Osteocyte (in vitro differentiated cells): ENCODE measurements around the gene NUP58. TPM values are rescaled to one million over a fixed set of nuclear protein-coding genes. Genes with fewer than 3 reads are reported as not detected.

Source experiments
- DNase-seq: peaks from one replicate; pipeline ENCODE4 v3.0.0; 2021; ENCODE audit warnings: mixed read lengths; ENCODE audit not compliant: unreplicated experiment; ENCODE audit errors: extremely low spot score
- H3K27ac Mint-ChIP-seq: one replicate; pipeline ENCODE4 v1.8.0; 2021; ENCODE audit warnings: mild to moderate bottlenecking, mixed read lengths; ENCODE audit not compliant: unreplicated experiment
- H3K27me3 Mint-ChIP-seq: one replicate; pipeline ENCODE4 v1.8.0; 2021; ENCODE audit warnings: mixed read lengths; ENCODE audit not compliant: unreplicated experiment
- H3K36me3 Mint-ChIP-seq: one replicate; pipeline ENCODE4 v1.8.0; 2021; ENCODE audit warnings: mixed read lengths; ENCODE audit not compliant: unreplicated experiment
- H3K4me1 Mint-ChIP-seq: one replicate; pipeline ENCODE4 v1.8.0; 2021; ENCODE audit warnings: mixed read lengths; ENCODE audit not compliant: unreplicated experiment
- H3K4me3 Mint-ChIP-seq: one replicate; pipeline ENCODE4 v1.8.0; 2021; ENCODE audit warnings: mild to moderate bottlenecking, moderate library complexity, mixed read lengths; ENCODE audit not compliant: unreplicated experiment
- H3K9me3 Mint-ChIP-seq: one replicate; pipeline ENCODE4 v1.8.0; 2021; ENCODE audit warnings: mixed read lengths; ENCODE audit not compliant: unreplicated experiment
- total RNA-seq: library from RNA; stranded (reverse); gene quantifications from 2 replicates; pipeline ENCODE4 v1.2.1, GENCODE V29; 2021
- TF ChIP-seq, protein P1 (sequence below): fragments of 200-600 bp; sonication (generic); IDR thresholded peaks from 2 replicates; pipeline ENCODE4 v1.5.0; 2021; ENCODE audit warnings: antibody characterized with exemption, mild to moderate bottlenecking, moderate library complexity

Gene NUP58
- total RNA-seq, 1 donor from 2014 or later, result 35.1 TPM

DNA sequence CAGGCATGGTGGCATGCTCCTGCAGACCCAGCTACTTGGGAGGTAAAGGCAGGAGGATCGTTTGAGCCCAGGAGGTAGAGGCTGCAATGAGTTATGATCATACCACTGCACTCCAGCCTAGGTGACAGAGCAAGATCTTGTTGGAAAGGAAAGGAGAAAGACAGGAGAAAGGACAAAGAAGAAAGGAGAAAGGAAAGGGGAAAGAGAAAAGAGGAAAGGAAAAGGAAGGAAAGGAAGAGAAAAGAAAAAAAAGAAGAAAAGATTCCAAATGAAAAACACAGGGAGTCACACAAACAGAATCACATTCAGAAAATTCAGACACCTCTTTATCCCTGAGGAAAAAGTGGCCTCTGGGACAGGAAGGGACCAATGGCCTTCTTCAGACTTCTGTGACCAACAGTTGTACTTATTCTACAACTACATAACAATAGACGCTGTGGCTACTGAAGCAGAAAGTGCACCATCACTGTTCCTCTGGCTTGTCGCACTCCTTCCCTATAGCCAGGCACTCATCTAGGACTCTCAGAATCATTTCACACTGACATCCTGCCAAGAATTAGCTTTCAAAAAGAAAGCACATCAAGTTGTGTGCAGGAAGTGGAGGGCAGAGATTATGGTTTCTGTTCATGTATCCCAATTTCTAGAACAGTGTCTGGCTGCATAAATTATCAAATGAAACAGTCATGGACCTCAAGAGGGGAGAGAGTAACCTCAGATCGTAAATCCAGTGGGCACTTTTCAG is 20.1 kb upstream of the NUP58 start:
- Mint-ChIP-seq H3K36me3 (peaks cover 3% of the 10 kb centered on the region), H3K4me1 (peaks cover 23% of the 10 kb centered on the region), H3K27me3 (no peaks in the 10 kb centered on the region), H3K9me3 (no peaks in the 10 kb centered on the region), H3K4me3 (no peak overlapping the region), H3K27ac (peak overlapping the region; percentile 3)
- DNase-seq, result no peak
- TF ChIP-seq, protein P1, sequence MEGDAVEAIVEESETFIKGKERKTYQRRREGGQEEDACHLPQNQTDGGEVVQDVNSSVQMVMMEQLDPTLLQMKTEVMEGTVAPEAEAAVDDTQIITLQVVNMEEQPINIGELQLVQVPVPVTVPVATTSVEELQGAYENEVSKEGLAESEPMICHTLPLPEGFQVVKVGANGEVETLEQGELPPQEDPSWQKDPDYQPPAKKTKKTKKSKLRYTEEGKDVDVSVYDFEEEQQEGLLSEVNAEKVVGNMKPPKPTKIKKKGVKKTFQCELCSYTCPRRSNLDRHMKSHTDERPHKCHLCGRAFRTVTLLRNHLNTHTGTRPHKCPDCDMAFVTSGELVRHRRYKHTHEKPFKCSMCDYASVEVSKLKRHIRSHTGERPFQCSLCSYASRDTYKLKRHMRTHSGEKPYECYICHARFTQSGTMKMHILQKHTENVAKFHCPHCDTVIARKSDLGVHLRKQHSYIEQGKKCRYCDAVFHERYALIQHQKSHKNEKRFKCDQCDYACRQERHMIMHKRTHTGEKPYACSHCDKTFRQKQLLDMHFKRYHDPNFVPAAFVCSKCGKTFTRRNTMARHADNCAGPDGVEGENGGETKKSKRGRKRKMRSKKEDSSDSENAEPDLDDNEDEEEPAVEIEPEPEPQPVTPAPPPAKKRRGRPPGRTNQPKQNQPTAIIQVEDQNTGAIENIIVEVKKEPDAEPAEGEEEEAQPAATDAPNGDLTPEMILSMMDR, result no peak

DNA sequence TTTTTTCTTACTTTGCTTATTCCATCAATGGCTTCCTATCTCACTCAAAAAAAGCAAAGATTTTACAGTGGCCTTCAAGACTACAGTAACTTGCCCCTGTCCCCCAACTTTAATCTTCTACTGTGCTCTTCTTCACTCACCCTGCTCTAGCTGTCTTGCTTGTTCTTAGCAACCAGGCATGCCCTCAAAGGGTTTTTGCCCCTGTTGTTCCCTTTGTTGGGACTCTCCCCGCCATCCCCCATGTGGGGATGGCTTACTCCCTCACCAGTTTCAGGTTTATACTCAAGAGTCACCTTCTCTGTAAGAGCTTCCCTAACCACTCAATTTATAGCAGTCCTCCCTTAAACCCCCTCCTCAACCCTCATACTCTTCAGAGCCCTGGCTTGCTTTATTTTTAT is 19.5 kb upstream of the NUP58 start:
- Mint-ChIP-seq H3K27ac (peak overlapping the region; percentile 64), H3K36me3 (peaks cover 3% of the 10 kb centered on the region), H3K27me3 (no peaks in the 10 kb centered on the region), H3K4me1 (peaks cover 25% of the 10 kb centered on the region), H3K4me3 (no peak overlapping the region), H3K9me3 (no peaks in the 10 kb centered on the region)
- DNase-seq, result no peak
- TF ChIP-seq, protein P1, result no peak

DNA sequence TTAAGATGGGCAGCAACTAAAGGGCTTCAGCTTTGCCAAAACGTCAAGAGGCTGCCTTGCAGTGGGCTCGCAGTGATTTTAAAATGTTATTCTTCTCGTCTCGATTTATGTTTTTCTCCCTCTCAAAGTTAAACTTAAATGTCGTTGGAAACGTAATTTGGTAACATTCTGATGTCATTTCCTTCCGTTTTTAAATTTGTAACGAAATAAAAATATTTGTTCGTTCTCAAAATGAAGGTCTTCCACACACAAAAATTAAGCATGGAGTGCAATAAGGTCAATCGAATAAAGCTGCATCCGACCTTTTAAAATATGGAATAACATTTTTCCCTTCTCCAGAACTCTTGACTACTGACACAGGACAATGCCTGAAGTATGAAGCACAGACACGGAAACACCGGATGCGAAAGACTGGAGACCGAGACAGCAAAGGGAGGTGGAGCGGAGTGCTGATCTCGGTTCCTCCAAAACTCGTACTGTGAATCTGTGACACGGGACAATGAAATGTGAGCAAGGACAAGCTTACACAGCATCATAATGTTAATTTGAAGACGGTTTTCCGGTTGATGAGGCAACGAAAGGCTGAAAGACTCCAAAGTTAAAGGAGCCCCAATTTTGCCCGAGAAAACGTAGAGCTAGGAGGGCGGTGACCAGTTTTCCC is 15.0 kb upstream of the NUP58 start:
- peaks cover 23% of the 10 kb centered on the region for H3K4me1 Mint-ChIP-seq

DNA sequence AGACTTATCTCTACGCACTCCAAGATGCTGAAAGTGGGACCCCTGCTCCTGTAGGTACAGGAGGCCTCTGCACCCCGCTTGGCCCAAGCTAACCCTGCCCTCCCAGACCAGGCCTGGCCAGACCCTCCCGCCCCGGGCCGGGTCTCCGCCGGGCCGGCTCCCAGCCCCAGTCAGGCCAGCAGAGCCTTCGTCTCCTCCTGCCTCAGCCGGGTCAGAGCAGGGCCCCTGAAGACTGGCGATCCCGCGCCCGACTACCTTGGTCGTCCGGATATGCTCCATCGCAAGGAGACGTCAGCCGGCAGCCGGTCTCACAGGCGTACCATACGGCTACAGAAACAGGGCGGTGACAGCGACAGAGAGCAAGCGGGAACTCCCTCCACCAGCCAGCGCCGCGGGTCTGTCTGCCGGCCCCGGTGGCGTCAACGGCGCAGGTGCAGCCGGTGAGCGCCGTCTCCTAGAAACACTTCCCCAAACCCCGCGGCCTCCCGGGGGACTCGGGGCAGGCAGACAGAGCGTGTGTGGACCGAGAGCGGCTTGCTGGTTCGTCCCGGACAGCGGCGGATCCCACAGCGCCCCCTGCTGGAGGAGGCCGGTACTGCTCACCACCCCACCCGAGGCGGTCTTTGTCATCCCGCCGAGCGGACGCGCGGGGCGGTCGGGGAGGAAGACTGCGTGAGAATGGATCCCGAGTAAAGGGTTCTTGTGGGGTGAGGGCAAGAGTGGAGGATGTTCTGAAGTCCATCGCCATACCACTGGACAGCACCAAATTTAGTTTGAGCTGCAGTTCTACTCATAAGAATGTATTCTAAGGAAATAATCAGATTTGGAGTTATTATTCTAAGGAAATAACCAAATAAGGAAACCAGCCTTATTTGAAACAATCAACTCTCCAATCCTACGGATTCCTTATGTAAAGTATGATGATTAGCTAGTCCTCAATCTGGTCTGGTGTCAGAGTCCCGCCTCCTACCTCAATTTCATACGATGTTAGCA is 14.2 kb upstream of the NUP58 start, which contains the start of gene MTMR6:
TSS of gene MTMR6 (minus strand) at position 520 of the 993 bp plus-strand sequence. CDS start at position 279, 241 bp downstream.
- TF ChIP-seq, protein P1, result peak; percentile 100
- peak within 1 kb of the TSS; percentile 97 for H3K4me3 Mint-ChIP-seq
- H3K36me3 Mint-ChIP-seq, result no peaks in the 10 kb centered on the region
- H3K9me3 Mint-ChIP-seq, result no peaks in the 10 kb centered on the region
- peak within 1 kb of the TSS; percentile 96 for H3K27ac Mint-ChIP-seq
- DNase-seq, result peak; percentile 99
- H3K4me1 Mint-ChIP-seq, result peaks cover 20% of the 10 kb centered on the region
- peaks cover 24% of the 10 kb centered on the region for H3K27me3 Mint-ChIP-seq

More for the DNA sequence above, 15.0 kb upstream of the NUP58 start:
- H3K36me3 Mint-ChIP-seq, result peaks cover 3% of the 10 kb centered on the region
- TF ChIP-seq, protein P1, result no peak
- peaks cover 15% of the 10 kb centered on the region for H3K27me3 Mint-ChIP-seq
- no peaks in the 10 kb centered on the region for H3K9me3 Mint-ChIP-seq
- H3K4me3 Mint-ChIP-seq, result peak overlapping the region; percentile 97
- no peak for DNase-seq
- H3K27ac Mint-ChIP-seq, result peak overlapping the region; percentile 96
